Astrocyte (in vitro differentiated cells and primary cell): Measurements from ENCODE around the gene JUP. TPM values are rescaled to one million over a fixed set of nuclear protein-coding genes. Genes with fewer than 3 reads are reported as not detected.

Source experiments
- DNase-seq: peaks from one replicate; pipeline ENCODE4 v3.0.0-alpha.2; 2010; ENCODE audit warnings: low read depth
- FAIRE-seq: peaks from 2 replicates; lab custom pipeline; 2011; peaks lifted over from hg19 to GRCh38; lab: Jason Lieb, UNC
- H2AFZ ChIP-seq: 2 replicates; pipeline ENCODE4 v1.6.0; 2012; ENCODE audit warnings: low read depth, low read length, inconsistent platforms
- H3K27ac ChIP-seq: 2 replicates; pipeline ENCODE4 v1.5.1; 2011; ENCODE audit warnings: low read depth, low read length, inconsistent platforms
- H3K27me3 ChIP-seq: 2 replicates; pipeline ENCODE4 v1.6.0; 2011; ENCODE audit warnings: low read length, inconsistent platforms; ENCODE audit not compliant: insufficient read depth
- H3K36me3 ChIP-seq: 2 replicates; pipeline ENCODE4 v1.5.1; 2011; ENCODE audit warnings: low read length, inconsistent platforms; ENCODE audit not compliant: insufficient read depth
- H3K4me1 ChIP-seq: 2 replicates; pipeline ENCODE4 v1.5.1; 2011; ENCODE audit warnings: low read length, inconsistent platforms; ENCODE audit not compliant: insufficient read depth
- H3K4me2 ChIP-seq: 2 replicates; pipeline ENCODE4 v1.6.0; 2012; ENCODE audit warnings: low read length, inconsistent platforms
- H3K4me3 ChIP-seq: 2 replicates; pipeline ENCODE4 v1.5.1; 2011; ENCODE audit warnings: low read depth, mild to moderate bottlenecking, low read length, inconsistent platforms; ENCODE audit not compliant: insufficient read depth
- H3K79me2 ChIP-seq: 2 replicates; pipeline ENCODE4 v1.6.0; 2012; ENCODE audit warnings: mild to moderate bottlenecking, low read length, inconsistent platforms; ENCODE audit not compliant: insufficient read depth
- H3K9ac ChIP-seq: 2 replicates; pipeline ENCODE4 v1.6.0; 2012; ENCODE audit warnings: mild to moderate bottlenecking, low read length, inconsistent platforms
- H3K9me3 ChIP-seq: 2 replicates; pipeline ENCODE4 v1.5.1; 2012; ENCODE audit warnings: low read depth, mild to moderate bottlenecking, low read length, inconsistent platforms; ENCODE audit not compliant: insufficient read depth
- H4K20me1 ChIP-seq: 2 replicates; pipeline ENCODE4 v1.6.0; 2012; ENCODE audit warnings: low read length, inconsistent platforms; ENCODE audit not compliant: insufficient read depth
- H3K27ac Mint-ChIP-seq: one replicate; pipeline ENCODE4 v1.8.0; 2021; ENCODE audit warnings: mild to moderate bottlenecking, mixed read lengths; ENCODE audit not compliant: unreplicated experiment
- H3K27me3 Mint-ChIP-seq: one replicate; pipeline ENCODE4 v1.8.0; 2021; ENCODE audit warnings: low read depth, mixed read lengths; ENCODE audit not compliant: unreplicated experiment
- H3K36me3 Mint-ChIP-seq: one replicate; pipeline ENCODE4 v1.8.0; 2021; ENCODE audit warnings: low read depth, mixed read lengths; ENCODE audit not compliant: unreplicated experiment
- H3K4me1 Mint-ChIP-seq: one replicate; pipeline ENCODE4 v1.8.0; 2021; ENCODE audit warnings: low read depth, mixed read lengths; ENCODE audit not compliant: unreplicated experiment
- H3K4me3 Mint-ChIP-seq: one replicate; pipeline ENCODE4 v1.8.0; 2021; ENCODE audit warnings: mild to moderate bottlenecking, moderate library complexity, mixed read lengths; ENCODE audit not compliant: unreplicated experiment
- H3K9me3 Mint-ChIP-seq: one replicate; pipeline ENCODE4 v1.8.0; 2021; ENCODE audit warnings: mild to moderate bottlenecking, mixed read lengths; ENCODE audit not compliant: unreplicated experiment
- EZH2 ChIP-seq: IDR thresholded peaks from 2 replicates; pipeline ENCODE4 v1.6.1; 2012; ENCODE audit warnings: mild to moderate bottlenecking, low read length, inconsistent platforms; ENCODE audit not compliant: insufficient read depth
- total RNA-seq: library from RNA; stranded (reverse); gene quantifications from 2 replicates; pipeline ENCODE4 v1.2.1, GENCODE V29; 2021
- TF ChIP-seq, protein P1 (sequence below): IDR thresholded peaks from 2 replicates; pipeline ENCODE4 v1.5.1; 2011; ENCODE audit warnings: low read depth, mild to moderate bottlenecking, inconsistent platforms, low read length, moderate library complexity; ENCODE audit not compliant: insufficient read depth

The JUP gene
- total RNA-seq, 1 donor from 2014 or later = 236 TPM

DNA sequence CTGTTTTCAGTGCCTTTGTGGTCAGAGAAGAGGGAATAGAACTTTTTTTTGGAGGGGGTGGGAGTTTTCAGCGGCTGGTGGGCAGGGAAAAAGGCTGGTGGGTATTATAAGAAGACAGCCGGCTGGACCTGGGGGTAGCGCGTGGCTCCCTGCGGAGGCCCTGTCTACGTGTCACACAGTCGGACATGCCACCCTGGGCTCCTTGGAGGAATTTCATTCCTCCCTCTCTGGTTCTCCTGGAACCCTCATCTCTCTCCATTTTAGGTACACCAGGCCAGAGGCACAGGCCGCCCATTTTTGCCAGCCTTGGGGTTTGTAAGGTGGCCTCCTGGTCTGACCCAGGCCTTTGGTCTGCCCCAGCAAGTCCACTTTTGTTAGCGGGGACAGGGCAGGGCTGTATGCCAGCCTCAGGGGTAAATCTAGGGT lies 27.2 kb upstream of the JUP start:
- TF ChIP-seq, protein P1, sequence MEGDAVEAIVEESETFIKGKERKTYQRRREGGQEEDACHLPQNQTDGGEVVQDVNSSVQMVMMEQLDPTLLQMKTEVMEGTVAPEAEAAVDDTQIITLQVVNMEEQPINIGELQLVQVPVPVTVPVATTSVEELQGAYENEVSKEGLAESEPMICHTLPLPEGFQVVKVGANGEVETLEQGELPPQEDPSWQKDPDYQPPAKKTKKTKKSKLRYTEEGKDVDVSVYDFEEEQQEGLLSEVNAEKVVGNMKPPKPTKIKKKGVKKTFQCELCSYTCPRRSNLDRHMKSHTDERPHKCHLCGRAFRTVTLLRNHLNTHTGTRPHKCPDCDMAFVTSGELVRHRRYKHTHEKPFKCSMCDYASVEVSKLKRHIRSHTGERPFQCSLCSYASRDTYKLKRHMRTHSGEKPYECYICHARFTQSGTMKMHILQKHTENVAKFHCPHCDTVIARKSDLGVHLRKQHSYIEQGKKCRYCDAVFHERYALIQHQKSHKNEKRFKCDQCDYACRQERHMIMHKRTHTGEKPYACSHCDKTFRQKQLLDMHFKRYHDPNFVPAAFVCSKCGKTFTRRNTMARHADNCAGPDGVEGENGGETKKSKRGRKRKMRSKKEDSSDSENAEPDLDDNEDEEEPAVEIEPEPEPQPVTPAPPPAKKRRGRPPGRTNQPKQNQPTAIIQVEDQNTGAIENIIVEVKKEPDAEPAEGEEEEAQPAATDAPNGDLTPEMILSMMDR = no peak
- no peak for TF ChIP-seq EZH2
- Histone ChIP-seq H3K4me2 (peak overlapping the region; percentile 96), H3K9ac (peak overlapping the region; percentile 96), H4K20me1 (peaks cover 67% of the 10 kb centered on the region), H3K4me3 (peak overlapping the region; percentile 93), H3K27ac (peak overlapping the region; percentile 76), H2AFZ (peak overlapping the region; percentile 97), H3K4me1 (peaks cover 36% of the 10 kb centered on the region), H3K79me2 (peaks cover 85% of the 10 kb centered on the region), H3K9me3 (no peaks in the 10 kb centered on the region), H3K27me3 (no peaks in the 10 kb centered on the region), H3K36me3 (peaks cover 10% of the 10 kb centered on the region)
- no peaks in the 10 kb centered on the region for H3K27me3 Mint-ChIP-seq
- H3K27ac Mint-ChIP-seq = peak overlapping the region; percentile 99
- peak overlapping the region; percentile 98 for H3K4me3 Mint-ChIP-seq
- no peak for DNase-seq
- no peak for FAIRE-seq
- peaks cover 22% of the 10 kb centered on the region for H3K4me1 Mint-ChIP-seq
- H3K36me3 Mint-ChIP-seq = peaks cover 12% of the 10 kb centered on the region
- no peaks in the 10 kb centered on the region for H3K9me3 Mint-ChIP-seq

DNA sequence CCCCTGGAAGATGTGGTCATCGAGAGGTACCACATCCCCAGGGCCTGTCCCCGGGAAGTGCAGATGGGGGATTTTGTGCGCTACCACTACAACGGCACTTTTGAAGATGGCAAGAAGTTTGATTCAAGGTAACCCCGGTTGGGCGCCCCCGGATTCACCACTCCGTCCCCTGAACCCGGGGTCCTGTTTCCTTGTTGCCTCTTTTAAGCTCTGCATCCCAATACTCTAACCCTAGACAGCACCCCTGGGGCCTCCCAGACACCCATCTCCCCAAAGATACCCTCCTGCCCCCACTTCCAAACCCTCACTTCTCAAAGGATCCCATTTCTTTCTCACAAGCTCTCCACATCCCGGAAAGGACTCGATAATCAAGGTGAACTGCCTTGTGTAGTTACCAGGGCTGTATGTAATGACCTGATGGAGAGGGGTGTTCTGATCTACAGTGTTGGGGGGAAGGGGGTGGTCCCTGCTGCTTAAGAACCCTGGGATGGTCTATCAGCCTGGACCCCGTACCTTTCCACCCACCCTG lies 26.7 kb upstream of the JUP start:
- Histone ChIP-seq H3K27ac (peak overlapping the region; percentile 76), H3K4me1 (peaks cover 36% of the 10 kb centered on the region), H2AFZ (peak overlapping the region; percentile 97), H3K4me3 (peak overlapping the region; percentile 93), H3K9ac (peak overlapping the region; percentile 96), H3K79me2 (peaks cover 82% of the 10 kb centered on the region), H3K36me3 (peaks cover 7% of the 10 kb centered on the region), H3K4me2 (peak overlapping the region; percentile 96), H4K20me1 (peaks cover 69% of the 10 kb centered on the region), H3K27me3 (no peaks in the 10 kb centered on the region), H3K9me3 (no peaks in the 10 kb centered on the region)
- peaks cover 16% of the 10 kb centered on the region for H3K36me3 Mint-ChIP-seq
- peak overlapping the region; percentile 99 for H3K27ac Mint-ChIP-seq
- H3K4me1 Mint-ChIP-seq = peaks cover 22% of the 10 kb centered on the region
- H3K27me3 Mint-ChIP-seq = no peaks in the 10 kb centered on the region
- DNase-seq (no peak), FAIRE-seq (no peak)
- TF ChIP-seq, protein P1 = no peak
- TF ChIP-seq EZH2 = no peak
- no peaks in the 10 kb centered on the region for H3K9me3 Mint-ChIP-seq
- peak overlapping the region; percentile 98 for H3K4me3 Mint-ChIP-seq

DNA sequence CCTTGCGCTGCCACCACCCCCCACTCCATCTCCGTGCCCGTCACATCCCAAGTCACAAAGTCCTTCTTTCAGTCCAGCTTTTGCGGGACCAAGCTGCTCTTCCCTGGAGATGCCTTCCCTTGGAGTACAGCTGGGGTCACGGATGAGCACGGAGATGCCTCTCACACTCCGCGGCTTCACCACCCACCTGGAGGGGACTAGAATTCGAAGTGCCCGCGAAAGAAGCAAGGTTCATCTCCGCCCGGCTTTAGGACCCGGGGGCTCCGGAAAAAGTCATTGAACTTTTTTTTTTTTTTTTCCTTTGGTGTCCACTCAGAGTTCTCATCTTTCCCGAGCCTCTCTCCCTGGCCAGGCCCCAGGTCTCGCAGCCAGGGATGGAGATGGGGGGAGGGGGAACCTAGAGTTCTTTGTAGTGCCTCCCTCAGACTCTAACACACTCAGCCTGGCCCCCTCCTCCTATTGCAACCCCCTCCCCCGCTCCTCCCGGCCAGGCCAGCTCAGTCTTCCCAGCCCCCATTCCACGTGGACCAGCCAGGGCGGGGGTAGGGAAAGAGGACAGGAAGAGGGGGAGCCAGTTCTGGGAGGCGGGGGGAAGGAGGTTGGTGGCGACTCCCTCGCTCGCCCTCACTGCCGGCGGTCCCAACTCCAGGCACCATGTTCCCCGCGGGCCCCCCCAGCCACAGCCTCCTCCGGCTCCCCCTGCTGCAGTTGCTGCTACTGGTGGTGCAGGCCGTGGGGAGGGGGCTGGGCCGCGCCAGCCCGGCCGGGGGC lies 26.1 kb upstream of the JUP start, which contains the start of gene FKBP10:
Gene FKBP10, plus strand, starts transcription at position 624 of the 771 bp plus-strand sequence. Its CDS starts 31 bp downstream, at position 655.
- H3K27ac ChIP-seq = peak within 1 kb of the TSS; percentile 76
- peak within 1 kb of the TSS; percentile 97 for H2AFZ ChIP-seq
- H3K4me1 ChIP-seq = peaks cover 36% of the 10 kb centered on the region

More for the DNA sequence above, 26.1 kb upstream of the JUP start, which contains the start of gene FKBP10:
- Mint-ChIP-seq H3K4me1 (peaks cover 22% of the 10 kb centered on the region), H3K27me3 (no peaks in the 10 kb centered on the region), H3K27ac (peak within 1 kb of the TSS; percentile 99), H3K9me3 (no peaks in the 10 kb centered on the region), H3K4me3 (peak within 1 kb of the TSS; percentile 98), H3K36me3 (peaks cover 16% of the 10 kb centered on the region)
- Histone ChIP-seq H3K4me2 (peak within 1 kb of the TSS; percentile 96), H3K9me3 (no peaks in the 10 kb centered on the region), H4K20me1 (peaks cover 68% of the 10 kb centered on the region), H3K27me3 (no peaks in the 10 kb centered on the region), H3K79me2 (peaks cover 81% of the 10 kb centered on the region), H3K36me3 (peaks cover 9% of the 10 kb centered on the region), H3K9ac (peak within 1 kb of the TSS; percentile 96), H3K4me3 (peak within 1 kb of the TSS; percentile 93)
- no peak for FAIRE-seq
- no peak for TF ChIP-seq EZH2
- TF ChIP-seq, protein P1 = no peak
- DNase-seq = peak; percentile 84
